Activated CD4-positive, alpha-beta T cell treated with anti-CD3 and anti-CD28 coated beads, Interleukin-2, amount 50 U/mL, for 4 hours (primary cell): ENCODE data around the gene WLS.

ENCODE experiments used
- DNase-seq, 2 experiments: peaks; one replicate each; pipeline ENCODE4 v3.0.0-alpha.2; 2020

The WLS gene

DNA sequence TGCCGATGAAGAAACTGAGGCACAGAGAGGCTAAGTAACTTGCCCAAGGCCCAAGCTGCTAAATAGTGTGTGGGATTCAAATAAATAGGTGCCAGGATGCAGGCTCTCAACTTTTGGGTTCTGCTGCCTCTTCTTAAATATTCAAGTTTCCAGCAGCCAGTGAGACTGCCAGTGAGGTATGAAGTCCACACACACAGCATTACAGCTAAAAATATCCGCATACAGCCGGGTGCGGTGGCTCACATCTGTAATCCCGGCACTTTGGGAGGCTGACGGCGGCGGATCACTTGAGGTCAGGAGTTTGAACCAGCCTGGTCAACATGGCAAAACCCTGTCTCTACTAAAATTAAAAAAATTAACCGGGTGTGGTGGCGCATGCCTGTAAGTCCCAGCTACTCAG lies 103.5 kb downstream of the WLS start:
- no peak for DNase-seq

DNA sequence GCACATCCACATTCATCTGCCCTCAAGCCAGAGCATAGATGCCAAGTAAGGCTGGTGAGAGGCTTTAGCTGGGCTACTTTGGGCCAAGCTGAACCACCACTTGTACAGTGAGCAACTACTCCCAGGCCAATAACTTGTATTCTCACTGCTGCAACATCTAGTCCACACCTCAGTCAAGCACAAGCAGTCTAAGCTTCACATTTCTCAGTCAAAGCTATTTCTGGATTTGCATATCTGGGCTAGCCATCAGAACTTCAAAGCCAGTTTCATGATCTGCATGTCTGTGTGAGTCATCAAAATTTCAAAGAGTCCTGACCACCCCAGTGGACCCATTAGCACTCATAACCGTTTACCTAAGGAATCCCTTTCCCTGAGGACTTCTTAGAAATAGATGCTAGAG lies 104.2 kb downstream of the WLS start:
- DNase-seq, result no peak

DNA sequence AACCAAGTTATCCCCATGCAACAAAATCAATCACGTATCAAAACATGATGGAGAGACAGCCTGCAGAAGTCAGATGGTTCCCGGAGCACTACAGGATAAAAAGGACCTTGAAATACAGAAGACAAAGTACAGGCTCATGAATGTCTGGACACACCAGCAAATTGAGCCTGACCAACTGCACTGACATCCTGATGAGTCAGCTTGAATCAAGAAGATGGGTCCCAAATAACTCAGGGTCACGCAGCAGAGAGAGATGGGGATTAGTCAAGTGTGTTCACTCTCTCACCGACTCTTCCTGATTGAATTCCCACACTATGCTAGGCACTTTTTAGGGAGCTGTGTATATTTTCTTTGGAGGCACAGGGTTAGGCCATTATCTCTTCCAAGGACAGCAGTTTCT lies 110.8 kb downstream of the WLS start:
- DNase-seq, result no peak

DNA sequence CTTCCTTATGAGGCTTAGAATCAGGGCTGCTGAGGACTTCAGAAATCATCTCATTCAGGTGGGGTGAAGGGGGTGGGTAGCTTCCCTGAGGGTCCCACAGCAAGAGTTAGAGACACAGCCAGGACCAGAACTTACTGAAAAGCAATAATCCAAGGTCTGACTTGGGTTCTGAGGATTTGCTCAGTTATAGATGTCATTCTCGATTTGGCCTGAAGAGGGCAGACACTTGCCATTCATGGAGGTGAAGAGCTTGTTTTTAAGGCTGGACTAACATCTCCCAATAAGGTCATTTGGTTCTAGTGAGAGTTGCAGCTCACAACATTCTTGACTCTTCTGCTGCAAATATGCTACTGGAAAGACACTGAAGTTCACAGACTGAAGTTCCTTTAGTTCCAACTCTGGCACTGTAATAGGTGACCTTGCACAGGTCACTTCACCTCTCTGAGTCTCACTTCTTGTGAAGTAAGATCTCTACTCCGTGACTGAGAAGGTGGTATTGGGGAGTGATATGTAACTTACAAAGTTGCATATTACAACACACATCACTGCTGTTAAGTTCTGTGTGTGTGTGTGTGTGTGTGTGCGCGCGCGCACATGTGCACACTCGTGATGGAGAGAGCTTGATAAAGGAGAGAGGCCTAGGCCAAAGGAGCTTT lies 112.1 kb downstream of the WLS start:
- no peak for DNase-seq

DNA sequence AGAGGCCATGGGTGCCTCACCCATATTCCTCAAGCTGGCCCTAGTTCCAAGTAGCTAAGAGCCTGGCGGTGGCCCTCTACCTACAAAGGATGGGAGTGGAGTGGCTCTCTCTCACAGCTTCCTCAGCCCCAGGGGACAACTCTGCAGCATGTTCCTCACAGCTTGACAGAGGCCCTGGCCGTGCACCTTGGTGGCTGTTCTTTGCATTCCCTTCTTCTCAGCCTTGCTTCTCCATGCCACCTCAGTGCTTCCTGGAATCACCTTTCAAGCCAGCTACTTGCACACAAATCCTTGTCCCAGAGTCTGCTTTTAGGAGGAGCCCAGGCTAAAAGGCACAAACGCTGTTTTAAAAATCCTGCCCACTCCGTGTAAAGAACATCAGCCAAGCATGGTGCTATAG lies 112.9 kb downstream of the WLS start:
- no peak for DNase-seq

DNA sequence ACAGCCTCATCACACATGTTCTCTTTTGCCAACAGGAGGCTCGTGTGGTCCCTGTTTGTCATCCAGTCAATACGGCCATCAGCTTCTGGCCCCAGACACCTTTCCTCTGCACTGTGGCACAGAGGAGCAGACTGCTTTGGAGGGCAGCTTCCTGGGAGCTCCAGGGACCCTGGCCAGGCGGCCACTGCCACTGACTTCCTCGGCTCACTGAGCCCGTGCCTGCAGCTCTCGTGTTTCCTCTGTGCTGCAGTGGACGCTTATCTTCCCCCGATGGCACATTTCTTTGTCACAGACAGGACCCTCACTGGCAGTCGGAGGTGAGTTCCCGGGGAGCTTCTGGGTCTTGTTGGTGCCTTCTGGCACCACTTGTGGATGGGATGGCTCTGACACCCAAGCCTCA lies 114.9 kb downstream of the WLS start:
- no peak for DNase-seq

DNA sequence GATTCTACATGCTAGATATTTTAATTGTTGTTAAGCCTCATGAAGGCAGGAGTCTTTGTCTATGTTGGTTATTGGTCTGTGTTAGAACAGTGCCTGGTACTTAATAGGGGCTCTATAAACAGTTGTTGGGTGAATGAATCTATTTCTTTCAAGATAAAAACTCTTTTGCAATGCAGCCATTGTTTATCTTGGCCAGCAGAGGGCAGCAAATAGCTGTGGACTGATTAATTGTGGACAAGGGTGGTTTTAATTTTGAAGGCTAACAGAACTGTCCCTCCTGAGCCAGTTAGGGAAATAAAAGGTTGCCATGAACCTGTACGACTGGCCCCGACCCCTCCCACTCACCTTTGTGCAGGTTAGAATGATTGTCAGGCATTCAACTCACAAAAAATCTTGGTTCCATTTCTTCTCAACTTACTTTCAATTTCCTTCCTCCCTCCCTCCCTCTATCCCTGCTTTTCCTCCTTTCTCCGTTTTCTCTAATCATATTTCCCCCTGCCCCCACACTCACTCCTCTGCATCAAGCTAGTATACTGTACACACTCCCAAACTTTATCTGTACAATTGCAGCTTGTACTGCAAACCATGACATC lies 115.6 kb downstream of the WLS start:
- DNase-seq, result peak; percentile 18 to 31

DNA sequence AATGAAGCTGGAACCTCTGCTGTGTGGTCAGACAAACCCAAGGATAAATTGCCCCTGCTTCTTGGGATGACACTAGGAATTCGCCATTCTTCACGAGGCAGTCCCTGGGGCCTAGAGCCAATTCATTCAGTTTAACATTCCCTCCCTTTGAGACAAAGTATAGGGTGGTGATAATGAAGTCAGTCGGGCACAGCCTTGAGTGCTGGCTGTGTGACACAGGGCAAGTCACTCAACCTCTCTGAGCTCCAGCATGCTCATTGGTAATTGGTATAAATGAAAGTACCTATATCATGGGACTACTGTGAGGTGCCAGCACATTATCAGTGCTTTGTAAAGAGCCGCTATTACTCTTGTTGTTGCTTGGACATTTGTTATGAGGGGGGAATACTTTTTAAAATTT lies 117.0 kb downstream of the WLS start:
- no peak for DNase-seq

DNA sequence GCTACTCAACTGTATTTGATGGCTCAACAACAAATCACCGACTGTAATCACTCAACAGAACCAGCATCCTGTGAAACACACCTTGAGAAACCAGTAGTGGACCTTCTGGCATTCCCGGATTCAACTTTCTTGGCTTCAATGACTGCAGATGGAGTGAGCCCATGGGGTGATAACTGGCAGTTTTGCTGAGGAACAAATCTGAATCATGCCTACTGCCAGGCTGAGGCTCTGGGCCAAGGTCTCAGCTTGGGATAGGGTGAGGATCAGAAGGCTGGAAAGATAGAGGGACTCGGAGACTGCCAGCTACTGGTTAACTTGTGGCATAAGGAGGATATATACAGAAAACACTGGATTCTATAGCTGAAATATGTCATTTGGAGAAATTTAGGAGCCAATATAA lies 118.4 kb downstream of the WLS start:
- no peak for DNase-seq

DNA sequence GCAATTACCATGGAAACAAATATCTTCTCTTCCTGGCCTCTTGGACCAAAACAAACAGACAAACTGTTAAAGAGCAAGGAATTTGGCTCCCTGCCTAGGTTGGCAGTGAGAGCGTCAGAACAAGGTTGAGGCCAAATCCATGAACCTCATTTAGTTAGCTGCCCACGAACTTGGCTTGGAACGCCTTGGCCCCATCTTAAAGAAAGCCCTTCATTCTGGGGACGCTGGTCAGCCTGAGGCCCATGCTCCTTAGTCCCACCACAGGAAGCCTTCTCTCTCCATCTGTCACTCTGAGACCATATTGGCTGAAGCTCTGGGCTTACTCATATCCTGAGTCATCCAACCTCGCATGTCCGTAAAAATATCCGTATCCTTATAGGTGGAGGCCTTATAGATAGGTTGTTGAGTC lies 119.5 kb downstream of the WLS start:
- no peak for DNase-seq

DNA sequence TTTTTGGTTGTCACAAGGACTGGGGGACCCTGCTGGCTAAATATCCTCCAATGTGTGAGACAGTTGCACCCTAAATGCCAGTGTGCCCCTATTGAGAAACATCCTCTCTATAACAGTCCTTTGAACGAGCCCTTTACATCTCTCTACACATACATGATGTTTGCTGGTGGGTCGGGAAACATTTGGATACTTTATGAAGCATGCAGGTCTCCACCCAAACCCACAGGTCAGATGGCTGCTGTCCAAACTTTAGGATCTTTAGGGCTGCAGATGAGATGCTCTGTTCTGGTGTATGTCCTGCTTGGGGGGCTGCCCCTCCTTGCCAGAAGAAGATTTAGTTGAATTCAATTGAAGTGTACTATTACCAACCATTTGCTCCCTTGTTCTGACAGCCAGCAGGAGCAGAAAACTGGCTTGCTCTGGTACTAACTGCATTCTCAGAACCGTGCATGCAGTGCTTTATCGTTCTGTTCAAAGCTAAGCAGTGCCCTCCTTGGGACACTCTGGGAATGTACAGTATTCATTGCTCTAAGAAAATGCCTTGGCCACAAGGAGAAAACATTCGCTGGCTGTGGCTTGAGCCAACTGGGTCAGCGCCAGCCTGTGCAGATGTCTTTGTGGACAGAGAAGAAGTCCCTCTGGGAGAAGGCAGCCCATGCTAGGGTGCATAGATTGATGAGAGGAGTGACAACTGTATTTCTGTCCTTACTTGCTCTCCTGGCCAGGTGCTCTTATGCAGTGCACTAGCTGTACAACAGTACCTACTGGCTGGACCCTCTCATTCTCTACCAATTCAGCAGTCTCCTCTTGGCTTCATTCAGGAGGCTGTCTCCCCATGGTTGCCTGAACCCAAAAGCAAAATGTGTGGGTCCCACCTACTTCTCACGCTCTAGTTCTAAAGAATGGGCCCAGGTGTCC lies 120.5 kb downstream of the WLS start:
- no peak for DNase-seq

DNA sequence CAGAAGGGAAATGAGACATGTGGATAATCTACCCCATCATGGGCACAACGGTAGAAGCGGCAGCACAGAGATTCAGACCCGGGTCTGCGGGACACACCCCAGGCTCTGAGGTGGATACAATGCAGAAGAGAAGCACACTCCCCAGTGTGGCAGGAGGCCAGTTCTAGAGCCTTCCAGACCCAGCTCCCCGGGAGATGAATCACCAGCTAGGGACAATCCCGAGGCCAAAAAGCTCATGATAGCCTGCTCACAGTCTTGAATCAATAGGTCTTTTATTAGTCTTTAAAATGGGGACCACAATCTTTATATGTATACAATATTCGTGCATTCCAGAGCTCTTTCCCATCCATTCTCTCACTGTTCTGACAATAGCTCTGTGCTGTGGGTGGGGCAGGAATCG lies 124.6 kb downstream of the WLS start:
- DNase-seq, result no peak

DNA sequence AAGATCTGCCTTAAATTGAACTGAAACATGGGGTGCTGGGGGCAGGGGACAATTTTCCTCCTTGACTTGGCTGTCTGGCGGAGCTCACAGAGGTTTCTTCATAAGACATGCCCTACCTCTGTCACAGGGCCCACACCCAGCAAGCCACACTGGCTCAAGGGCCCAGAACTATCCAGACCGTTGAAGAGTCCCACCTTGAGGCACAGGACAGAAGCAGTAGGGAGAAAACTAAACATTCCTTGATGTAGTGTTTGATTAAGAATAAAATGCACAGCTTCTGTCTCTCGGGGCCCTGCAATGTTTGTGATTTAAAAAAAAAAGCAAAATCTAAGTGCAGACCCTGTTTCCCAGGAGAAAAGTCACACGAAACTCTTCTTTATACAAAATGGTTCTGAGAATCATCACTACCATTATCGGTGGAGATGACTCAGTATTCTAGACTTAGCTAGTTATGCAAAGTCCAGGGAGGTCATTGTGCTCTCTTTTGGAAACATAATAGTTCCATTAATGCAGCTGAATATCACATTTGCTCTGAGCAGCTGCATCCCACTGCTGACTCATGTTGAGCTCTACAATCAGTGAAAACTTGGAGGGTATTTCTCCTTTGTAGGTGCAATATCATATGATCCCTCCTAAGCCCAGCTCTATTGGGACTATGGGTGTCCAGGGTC lies 128.3 kb downstream of the WLS start:
- DNase-seq, result no peak

DNA sequence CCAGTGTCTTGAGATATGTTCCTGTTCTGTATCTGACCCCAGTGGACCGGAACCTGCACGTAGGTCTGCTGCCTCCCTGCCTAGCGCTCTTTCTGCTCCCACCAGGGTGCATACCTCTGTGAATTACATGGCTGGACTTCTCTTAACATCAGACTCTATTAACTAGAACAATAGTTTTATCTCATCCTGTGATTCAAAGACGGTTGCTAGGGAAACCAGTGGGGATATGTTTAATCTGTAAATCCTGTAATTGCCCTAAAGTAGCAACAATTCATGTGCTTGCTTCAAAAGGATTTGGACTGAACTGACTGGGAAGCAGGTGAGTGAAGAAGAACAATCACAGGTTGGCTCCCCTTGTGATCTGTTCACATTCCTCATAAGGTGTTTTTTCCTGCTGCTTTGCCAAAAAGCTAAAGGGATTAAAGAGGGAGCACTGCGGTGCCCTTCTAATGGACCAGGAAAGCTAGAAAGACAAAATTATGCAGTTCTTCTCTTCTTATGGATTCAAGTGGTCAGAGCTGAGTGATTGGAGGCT lies 129.2 kb downstream of the WLS start:
- no peak for DNase-seq

DNA sequence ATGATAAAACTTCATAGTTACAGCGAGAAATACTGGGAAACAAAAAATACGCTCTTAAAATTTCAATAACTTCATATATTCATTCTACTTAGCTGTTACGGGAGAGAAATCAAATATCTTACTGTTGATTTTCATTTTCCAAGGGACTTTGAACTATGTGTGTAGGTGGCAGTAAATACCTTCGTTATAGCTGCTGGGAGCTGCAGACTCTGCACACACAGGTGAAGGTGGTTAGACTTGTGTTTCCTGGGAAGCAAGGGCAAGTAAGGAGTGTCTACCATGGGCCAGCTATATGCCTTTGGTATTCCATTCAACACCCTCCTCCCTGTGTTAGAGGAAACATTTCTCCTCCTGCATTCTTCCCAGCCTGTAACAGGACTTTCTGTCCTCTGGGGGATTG lies 130.5 kb downstream of the WLS start:
- no peak for DNase-seq

DNA sequence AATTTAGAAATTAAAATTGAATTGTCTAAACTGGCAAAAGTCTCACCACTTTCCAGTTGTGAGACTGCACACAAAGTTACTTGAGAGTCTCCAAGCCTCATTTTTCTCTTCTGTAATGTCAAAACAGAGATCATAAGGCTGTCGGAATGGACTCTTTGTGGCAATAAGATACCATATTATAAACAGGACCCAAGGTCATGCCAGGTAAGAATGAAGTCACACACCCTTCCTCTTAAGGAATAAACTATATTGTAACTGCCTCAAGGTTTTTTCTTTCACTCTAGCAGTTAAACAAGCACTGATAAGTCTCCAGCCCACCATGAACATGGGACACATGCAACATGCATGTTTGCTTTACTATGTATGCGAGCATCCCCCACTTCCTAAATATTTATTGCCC lies 131.8 kb downstream of the WLS start:
- no peak for DNase-seq

DNA sequence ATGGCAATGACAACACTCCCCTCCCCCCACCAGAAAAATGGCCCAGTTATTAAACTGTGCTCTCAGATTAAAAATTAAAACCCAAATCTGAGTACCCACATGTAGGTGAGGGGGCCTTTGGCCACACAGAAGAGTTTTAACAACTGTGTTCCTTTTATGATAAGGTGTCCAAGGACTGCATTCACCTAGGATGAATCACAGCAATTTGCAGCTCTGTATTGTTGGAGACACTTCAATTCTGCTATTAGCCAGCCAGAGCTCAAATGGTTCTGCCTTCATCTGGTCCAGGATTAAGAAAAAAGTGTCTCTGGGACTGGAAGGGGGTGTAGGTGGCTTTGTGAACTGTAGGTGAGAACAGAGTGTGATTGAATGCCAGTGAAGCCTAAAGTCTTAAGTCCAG lies 138.6 kb downstream of the WLS start:
- DNase-seq, result no peak

DNA sequence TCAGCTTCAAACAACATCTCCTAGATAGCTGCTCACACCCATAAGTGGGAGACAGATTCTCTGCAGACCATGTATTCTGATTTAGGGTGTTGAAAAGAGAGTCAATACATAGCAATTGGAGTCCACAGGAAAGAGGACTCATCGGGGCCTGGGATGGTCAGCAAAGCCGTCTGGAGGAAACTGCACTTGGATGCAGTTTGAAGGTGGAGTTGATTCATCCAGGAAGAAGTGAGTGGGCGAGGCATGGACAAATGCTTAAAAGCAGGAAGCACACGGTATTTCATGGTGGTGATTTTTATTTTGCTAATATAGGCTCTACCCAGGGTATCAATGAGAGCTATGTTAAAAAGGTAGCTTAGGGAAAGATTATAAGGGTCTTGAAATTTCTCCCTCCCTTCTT lies 145.1 kb downstream of the WLS start:
- no peak for DNase-seq

DNA sequence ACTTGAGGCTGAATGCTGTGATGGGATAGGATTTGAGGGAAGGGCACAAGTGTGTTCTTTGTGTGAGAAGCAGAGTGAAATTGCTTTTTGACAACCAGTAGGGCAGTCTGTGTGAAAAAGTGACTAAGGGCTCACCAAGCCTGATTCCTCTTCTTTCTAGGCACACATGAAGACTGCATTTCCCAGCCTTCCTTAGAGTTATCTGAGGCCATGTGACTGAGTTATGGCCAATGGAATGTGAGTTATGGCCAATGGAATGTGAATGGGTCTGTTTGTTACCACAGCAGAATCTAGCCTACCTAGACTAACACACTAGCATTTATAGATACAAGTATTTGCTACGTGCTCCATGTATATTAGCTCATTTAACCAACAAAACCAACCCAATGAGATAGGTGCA lies 146.6 kb downstream of the WLS start:
- no peak for DNase-seq

DNA sequence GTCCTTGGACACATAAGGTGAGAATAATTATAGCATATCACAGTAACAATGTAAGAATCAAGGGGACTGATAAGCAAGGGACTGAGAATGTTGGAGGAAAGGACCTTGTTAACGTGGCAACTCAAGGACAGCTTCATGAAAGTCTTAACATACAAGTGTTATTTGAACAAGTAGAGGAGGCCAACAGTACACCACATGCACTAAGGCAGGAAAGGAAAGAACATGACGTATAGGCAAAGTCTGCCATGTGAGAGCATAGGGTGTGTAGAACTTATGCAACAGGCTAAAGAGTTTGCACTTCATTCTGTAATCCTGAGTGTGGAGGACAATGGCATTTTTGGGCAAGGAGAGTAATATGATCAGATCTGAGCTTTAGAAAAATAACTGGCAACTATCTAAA lies 148.6 kb downstream of the WLS start:
- no peak for DNase-seq

DNA sequence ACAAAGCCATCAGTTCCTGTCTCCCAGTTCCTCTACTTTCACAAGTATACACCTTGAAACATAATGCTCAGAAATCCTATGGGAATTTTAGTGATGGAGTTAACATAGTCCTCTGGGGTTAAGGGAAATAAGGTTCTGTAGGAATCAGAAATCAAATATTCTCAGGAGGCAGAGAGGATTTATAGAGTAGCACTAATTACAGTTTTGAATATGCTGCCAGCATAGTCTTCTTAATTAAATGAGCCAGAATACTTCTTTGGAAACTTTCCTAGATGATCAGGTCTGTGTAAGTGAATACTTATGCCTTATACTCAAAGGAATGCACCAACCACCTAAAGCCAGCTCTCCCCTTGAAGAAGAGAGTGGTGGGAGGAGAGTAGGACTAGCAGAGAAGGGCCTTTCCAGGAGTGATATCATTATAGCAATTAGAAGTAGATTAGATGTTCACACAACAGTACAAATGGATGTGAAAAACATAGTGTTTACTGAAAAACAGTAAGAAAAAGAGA lies 150.5 kb downstream of the WLS start:
- DNase-seq, result no peak

DNA sequence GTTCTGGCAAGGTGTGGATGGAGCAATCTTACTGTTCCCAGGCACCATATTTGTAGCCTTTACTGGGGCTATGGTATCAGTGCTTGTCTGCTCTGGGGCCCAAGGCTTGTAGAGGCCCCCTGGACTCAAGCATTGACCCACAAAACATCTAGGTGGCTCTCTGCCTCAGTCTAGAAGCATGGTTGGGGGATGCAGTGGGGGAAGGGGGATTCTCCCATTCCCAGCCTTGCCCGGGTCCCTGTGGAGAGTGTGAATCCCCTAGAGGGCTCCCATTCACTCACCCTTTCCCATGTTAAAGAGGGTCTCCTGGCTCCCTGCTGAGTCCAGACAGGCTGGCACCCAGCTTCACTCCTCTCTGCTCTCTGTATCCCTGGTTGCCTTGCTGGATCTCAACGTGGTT lies 153.7 kb downstream of the WLS start:
- no peak for DNase-seq
